ENCODE measurements around the gene RYR1. TPM values are rescaled to one million over a fixed set of nuclear protein-coding genes. Genes with fewer than 3 reads are reported as not detected.

The RYR1 gene
- total RNA-seq, 1 donor = under 0.01 TPM

GRCh38 chr19:38417544-38418506 lies 15.7 kb upstream of the RYR1 start:
- no peaks in the 10 kb centered on the region for H3K9me3 ChIP-seq (ENCODE audit: low read depth, low read length)
- no peak overlapping the region for H3K4me3 ChIP-seq (ENCODE audit: insufficient read depth, low read length)
- H3K79me2 ChIP-seq (ENCODE audit: insufficient read depth, low read length) = no peaks in the 10 kb centered on the region
- peaks cover 19% of the 10 kb centered on the region for H3K27me3 ChIP-seq (ENCODE audit: insufficient read depth, low read length)
- H4K20me1 ChIP-seq (ENCODE audit: insufficient read depth, low read length) = no peaks in the 10 kb centered on the region
- H3K4me2 ChIP-seq (ENCODE audit: insufficient read depth, low read length) = no peak overlapping the region
- no peaks in the 10 kb centered on the region for H3K36me3 ChIP-seq (ENCODE audit: insufficient read depth, low read length)
- no peak overlapping the region for H2AFZ ChIP-seq (ENCODE audit: low read length)
- DNase-seq (ENCODE audit: insufficient read length, low spot score, missing footprints) = peak; percentile 58
- H3K4me1 ChIP-seq (ENCODE audit: insufficient read depth, low read length) = no peaks in the 10 kb centered on the region
- TF ChIP-seq CTCF (IDR thresholded peaks at IDR 0.05; ENCODE audit: extremely low read depth, low read depth, low read length) = no peak
- H3K27ac ChIP-seq (ENCODE audit: low read depth, low read length) = no peak overlapping the region

DNA sequence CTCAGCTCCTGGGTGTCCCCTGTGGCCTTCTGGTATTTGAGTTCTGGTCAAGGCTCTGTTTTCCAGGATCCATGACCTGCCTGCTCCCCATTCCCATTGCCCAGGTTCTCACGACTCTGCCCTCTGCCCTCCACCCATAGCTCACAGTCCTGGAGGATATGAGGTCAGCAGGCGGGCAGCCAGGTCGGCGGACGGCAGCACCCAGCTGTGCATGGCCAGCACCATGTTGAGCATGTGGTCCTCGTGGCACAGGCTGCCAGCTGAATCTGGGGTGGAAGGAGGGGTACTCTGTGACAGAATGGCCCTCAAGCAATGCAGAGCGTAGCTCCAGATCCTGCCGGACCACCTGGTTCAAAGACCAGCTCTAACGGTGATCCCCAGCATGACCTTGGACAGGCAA lies 12.6 kb upstream of the RYR1 start:
- Histone ChIP-seq H2AFZ (ENCODE audit: low read length) (no peak overlapping the region), H3K79me2 (ENCODE audit: insufficient read depth, low read length) (no peaks in the 10 kb centered on the region), H3K36me3 (ENCODE audit: insufficient read depth, low read length) (no peaks in the 10 kb centered on the region), H4K20me1 (ENCODE audit: insufficient read depth, low read length) (no peaks in the 10 kb centered on the region), H3K4me3 (ENCODE audit: insufficient read depth, low read length) (no peak overlapping the region), H3K4me1 (ENCODE audit: insufficient read depth, low read length) (no peaks in the 10 kb centered on the region), H3K9me3 (ENCODE audit: low read depth, low read length) (no peaks in the 10 kb centered on the region), H3K27ac (ENCODE audit: low read depth, low read length) (no peak overlapping the region), H3K4me2 (ENCODE audit: insufficient read depth, low read length) (no peak overlapping the region), H3K27me3 (ENCODE audit: insufficient read depth, low read length) (peaks cover 19% of the 10 kb centered on the region)
- no peak for TF ChIP-seq CTCF (IDR thresholded peaks at IDR 0.05; ENCODE audit: extremely low read depth, low read depth, low read length)
- peak; percentile 56 for DNase-seq (ENCODE audit: insufficient read length, low spot score, missing footprints)

DNA sequence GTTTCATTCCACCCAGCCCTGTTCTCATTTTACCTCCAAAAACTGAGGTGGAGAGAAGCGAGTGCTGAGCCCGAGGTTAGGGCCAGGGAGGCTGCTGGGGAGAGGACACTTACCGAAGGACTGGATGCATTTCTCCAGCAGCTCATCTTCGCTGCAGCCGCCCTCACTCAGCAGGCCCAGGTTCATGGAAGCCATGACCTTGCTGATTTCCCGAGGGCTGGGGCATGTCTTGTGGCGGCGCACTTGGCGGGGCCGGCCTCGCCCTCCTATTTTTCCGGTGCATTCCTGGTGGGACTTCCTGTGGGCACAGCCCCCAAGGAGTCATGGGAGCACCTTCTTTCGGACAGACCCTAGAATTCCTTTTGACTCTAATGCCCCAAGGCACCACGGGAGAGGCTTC lies 11.6 kb upstream of the RYR1 start:
- no peak overlapping the region for H3K4me3 ChIP-seq (ENCODE audit: insufficient read depth, low read length)
- DNase-seq (ENCODE audit: insufficient read length, low spot score, missing footprints) = no peak
- no peak for TF ChIP-seq CTCF (IDR thresholded peaks at IDR 0.05; ENCODE audit: extremely low read depth, low read depth, low read length)

GRCh38 chr19:38422438-38422837 lies 11.1 kb upstream of the RYR1 start:
- TF ChIP-seq CTCF (IDR thresholded peaks at IDR 0.05; ENCODE audit: extremely low read depth, low read depth, low read length) = no peak
- no peaks in the 10 kb centered on the region for H3K4me1 ChIP-seq (ENCODE audit: insufficient read depth, low read length)
- no peak overlapping the region for H2AFZ ChIP-seq (ENCODE audit: low read length)
- no peaks in the 10 kb centered on the region for H4K20me1 ChIP-seq (ENCODE audit: insufficient read depth, low read length)
- H3K9me3 ChIP-seq (ENCODE audit: low read depth, low read length) = no peaks in the 10 kb centered on the region
- no peaks in the 10 kb centered on the region for H3K36me3 ChIP-seq (ENCODE audit: insufficient read depth, low read length)
- no peak overlapping the region for H3K27ac ChIP-seq (ENCODE audit: low read depth, low read length)
- no peak for DNase-seq (ENCODE audit: insufficient read length, low spot score, missing footprints)
- no peak overlapping the region for H3K4me2 ChIP-seq (ENCODE audit: insufficient read depth, low read length)
- H3K79me2 ChIP-seq (ENCODE audit: insufficient read depth, low read length) = no peaks in the 10 kb centered on the region
- H3K4me3 ChIP-seq (ENCODE audit: insufficient read depth, low read length) = no peak overlapping the region
- peaks cover 17% of the 10 kb centered on the region for H3K27me3 ChIP-seq (ENCODE audit: insufficient read depth, low read length)

More for the DNA sequence above, 11.6 kb upstream of the RYR1 start:
- Histone ChIP-seq H3K79me2 (ENCODE audit: insufficient read depth, low read length) (no peaks in the 10 kb centered on the region), H2AFZ (ENCODE audit: low read length) (no peak overlapping the region), H3K4me1 (ENCODE audit: insufficient read depth, low read length) (no peaks in the 10 kb centered on the region), H3K36me3 (ENCODE audit: insufficient read depth, low read length) (no peaks in the 10 kb centered on the region), H3K27ac (ENCODE audit: low read depth, low read length) (no peak overlapping the region), H3K9me3 (ENCODE audit: low read depth, low read length) (no peaks in the 10 kb centered on the region), H4K20me1 (ENCODE audit: insufficient read depth, low read length) (no peaks in the 10 kb centered on the region), H3K27me3 (ENCODE audit: insufficient read depth, low read length) (peaks cover 19% of the 10 kb centered on the region), H3K4me2 (ENCODE audit: insufficient read depth, low read length) (no peak overlapping the region)
